HPDE6-E6E7 (cell line): Measurements from ENCODE around the gene TIGD7.
"Not testable (repeated sequence)": the region's sequence is repeated elsewhere in the genome, so short reads cannot be mapped to it uniquely, and the experiment has no call there.

Experiments
- DNase-seq: peaks from one replicate; pipeline ENCODE4 v3.0.0; 2011; ENCODE audit warnings: missing footprints; ENCODE audit errors: extremely low spot score

Gene TIGD7

DNA sequence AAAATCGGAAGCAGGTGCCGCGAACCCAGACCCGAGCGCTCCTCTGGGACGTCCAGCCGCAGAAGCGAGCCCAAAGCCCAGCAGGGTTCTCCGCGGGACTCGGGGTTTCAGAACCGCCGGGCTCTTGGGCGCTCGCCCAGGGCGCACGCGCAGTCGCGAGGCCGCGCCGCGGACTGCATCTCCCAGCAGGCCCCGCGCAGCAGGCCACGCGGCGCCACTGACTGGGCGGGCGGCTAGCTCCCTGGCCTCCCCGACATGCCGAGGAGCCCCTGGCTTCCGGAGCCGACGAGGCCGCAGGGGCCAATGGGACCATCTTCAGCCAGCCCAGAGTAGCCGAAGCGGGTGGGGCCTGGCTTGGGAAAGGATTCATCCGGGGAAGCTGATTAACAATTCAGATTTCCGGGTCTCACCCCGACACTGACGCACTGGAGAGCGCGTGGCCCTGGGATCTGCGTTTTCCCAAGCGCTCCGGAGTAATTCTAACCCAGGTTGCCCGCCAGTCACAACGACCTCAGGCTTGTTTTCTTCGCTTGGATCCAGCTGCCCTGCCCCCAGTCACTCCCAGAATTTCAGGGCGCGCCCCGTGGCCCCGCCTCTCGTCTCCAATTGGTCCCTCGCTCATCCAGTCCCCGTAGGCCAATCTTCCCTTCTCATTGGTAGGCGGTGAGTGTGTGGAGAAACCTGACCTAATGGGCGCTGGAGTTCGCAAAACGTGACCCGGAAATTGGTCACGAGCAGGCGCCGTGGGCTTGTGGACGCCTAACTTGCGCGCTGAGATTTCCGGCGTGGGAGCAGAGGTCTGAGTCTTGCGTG lies 22.3 kb downstream of the TIGD7 start, which contains the start of gene ZNF263:
Gene ZNF263 (plus strand): TSS at position 762 of the 813 bp plus-strand sequence. CDS start 328 bp downstream, outside the sequence.
- peak; percentile 93 for DNase-seq

DNA sequence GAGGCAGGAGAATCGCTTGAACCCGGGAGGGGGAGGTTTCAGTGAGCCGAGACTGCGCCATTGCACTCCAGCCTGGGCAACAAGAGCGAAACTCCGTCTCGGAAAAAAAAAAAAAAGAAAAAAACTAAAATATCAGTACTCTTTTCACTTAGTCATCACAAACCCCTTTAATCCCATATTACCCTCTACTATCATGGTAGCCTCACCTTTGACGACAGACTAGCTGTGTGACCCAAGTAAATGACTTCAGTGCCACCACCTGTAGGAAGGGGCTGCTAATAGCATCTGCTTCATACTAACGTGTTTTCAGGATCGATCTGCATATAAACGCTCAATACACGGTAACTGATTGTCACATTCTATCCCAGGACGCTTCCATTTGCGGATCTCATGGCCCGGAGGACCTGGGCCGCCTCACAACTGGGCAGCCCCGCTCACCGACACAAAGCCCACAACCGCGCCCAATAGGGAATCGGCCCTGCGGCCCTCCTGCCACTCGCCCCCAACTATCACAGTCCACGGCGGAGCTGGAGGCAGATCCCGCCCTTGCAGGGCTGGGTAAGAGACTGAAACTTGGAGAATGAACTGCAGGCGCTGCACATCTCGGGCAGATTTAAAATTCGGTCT lies 23.0 kb downstream of the TIGD7 start:
- peak; percentile 41 for DNase-seq

GRCh38 chr16:3281222-3281820 lies 23.9 kb downstream of the TIGD7 start:
- DNase-seq, result no peak

- DNase-seq, result no peak
These were observed 28.6 kb downstream of the TIGD7 start for GRCh38 chr16:3276679-3277078.

GRCh38 chr16:3274947-3275346 lies 30.3 kb downstream of the TIGD7 start:
- DNase-seq, result no peak

DNA sequence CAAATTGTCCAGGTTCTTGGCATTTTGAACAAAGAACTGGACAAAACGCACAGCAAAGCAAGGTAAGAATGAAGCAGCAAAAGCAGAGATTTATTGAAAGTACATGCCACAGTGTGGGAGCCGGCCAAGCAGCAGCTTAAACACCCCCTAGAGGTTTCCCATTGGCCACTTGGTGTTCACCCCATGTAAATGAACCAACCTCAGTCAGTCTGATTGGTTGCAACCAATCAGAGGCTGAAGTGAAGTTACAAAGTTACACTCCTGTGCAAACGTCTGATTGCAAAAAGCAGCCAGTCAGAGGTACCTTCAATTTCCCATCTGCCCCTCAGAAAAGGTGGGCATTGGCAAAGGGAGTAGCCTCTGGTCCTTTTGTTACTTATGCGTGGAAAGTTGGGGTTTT lies 30.7 kb downstream of the TIGD7 start:
- DNase-seq, result no peak

GRCh38 chr16:3271281-3271680 lies 33.9 kb downstream of the TIGD7 start:
- DNase-seq, result not testable (repeated sequence)

DNA sequence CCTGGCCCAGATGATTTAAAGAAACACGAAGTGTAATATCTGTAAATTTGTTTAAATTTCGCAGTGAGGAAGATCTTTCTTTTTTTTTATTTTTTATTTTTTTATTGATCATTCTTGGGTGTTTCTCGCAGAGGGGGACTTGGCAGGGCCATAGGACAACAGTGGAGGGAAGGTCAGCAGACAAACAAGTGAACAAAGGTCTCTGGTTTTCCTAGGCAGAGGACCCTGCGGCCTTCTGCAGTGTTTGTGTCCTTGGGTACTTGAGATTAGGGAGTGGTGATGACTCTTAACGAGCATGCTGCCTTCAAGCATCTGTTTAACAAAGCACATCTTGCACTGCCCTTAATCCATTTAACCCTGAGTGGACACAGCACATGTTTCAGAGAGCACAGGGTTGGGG lies 34.5 kb downstream of the TIGD7 start:
- DNase-seq, result not testable (repeated sequence)

DNA sequence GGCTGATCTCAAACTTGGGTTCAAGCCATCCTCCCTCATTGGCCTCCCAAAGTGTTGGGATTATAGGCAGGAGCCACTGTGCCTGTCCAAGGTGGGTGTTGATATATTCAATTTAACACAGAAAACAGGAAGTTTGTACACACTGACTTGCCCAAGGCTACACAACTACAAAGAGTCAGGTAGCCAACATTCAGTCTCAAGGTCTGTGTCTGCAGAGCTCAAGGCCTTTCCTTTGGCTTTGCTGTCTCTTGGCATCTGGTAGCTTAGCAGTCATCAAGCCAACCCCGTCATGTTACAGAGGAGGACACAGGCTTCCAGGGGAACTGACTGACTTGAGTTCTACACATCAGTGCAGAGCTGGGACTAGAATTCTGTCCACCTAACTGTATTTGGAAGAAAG lies 36.9 kb downstream of the TIGD7 start:
- DNase-seq, result no peak

GRCh38 chr16:3266873-3267537 lies 38.2 kb downstream of the TIGD7 start:
- DNase-seq, result no peak

- peak; percentile 98 for DNase-seq
These were observed 40.8 kb downstream of the TIGD7 start for GRCh38 chr16:3264137-3265036.

DNA sequence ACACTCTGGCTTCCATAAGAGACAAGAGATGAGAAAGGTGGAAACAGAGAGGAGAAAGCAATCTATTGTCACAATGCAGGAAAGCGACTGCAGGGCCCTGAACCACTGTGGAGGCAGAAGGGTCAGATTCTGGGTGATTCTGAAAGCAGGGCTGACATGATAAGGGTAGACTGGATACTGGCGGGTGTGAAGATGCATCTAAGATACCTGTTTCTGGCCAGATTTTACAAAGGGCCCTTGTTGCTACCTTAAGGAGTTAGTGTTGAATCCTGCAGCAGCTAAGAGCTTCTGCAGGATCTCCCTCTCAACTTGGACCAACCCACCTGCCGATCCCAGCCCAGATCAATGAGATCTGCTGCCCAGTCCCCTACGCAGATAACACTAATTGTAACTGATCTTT lies 42.7 kb downstream of the TIGD7 start:
- no peak for DNase-seq

- no peak for DNase-seq
These were observed 45.4 kb downstream of the TIGD7 start for GRCh38 chr16:3259836-3260235.

GRCh38 chr16:3256866-3257465 lies 48.3 kb downstream of the TIGD7 start:
- DNase-seq, result no peak

DNA sequence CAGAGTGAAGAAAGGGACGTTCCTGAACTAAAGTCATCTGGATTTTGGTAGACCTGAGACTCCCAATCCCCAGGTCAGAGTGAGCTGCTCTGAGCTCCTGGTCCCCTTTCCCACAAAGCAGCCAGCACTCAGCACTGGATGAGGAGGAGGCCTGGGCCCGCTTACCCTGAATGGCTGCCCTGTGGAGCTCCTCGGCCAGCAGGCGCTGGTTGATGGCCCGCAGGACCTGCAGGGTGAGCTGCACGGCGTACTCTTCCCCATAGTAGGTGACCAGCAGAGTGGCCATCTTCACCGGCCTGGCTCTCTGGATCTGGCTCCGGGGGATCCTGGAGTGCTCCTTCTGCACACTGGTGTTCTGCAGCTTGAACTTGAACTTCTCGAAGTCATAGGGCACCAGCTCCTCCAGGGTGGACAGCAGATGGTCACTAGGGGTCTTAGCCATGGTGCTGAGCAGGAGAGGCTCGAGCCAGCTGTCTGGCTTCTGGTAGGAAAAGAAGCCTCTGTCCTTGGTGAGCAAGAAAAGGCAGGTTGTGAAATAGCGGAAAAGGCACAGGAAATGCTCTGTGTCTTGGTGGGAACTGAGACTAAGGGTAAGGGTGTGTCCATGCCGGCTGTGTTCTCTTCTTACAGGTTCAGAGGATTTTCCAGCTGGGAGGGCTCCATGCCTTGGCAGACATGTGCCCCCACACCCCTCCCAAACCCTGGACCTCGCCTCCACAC lies 48.9 kb downstream of the TIGD7 start, which contains the start of gene MEFV:
Gene MEFV (minus strand): TSS at position 488 of the 720 bp plus-strand sequence. CDS start 46 bp downstream, at position 442.
- DNase-seq, result no peak

- DNase-seq, result no peak
These were observed 50.9 kb downstream of the TIGD7 start for GRCh38 chr16:3254309-3254708.

- DNase-seq, result no peak
These were observed 52.3 kb downstream of the TIGD7 start for GRCh38 chr16:3252967-3253366.

- DNase-seq, result no peak
These were observed 55.8 kb downstream of the TIGD7 start for GRCh38 chr16:3249451-3249850.

- DNase-seq, result no peak
These were observed 56.2 kb downstream of the TIGD7 start for GRCh38 chr16:3249020-3249419.
